ENCODE results near the gene PRAC2. TPM values are rescaled to one million over a fixed set of nuclear protein-coding genes. Genes with fewer than 3 reads are reported as not detected.

Gene PRAC2
- total and polyA plus RNA-seq, 9 donors, result not detected

DNA sequence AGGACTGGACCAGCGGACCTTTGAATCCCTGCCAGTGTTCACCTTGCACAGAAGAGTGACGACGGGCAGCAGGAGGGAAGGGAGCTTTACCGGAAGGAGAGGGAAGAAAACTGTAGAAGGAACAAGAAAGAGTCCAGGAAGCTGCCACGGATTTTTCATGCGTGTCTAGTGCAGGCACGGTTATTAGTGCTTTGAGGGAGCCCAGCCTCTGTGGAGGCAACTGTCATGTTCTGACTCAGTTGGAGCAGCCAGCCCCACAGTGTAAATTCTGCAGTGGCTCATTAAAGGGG lies 12.0 kb downstream of the PRAC2 start:
- Histone ChIP-seq H3K4me3 (ENCODE audit: low read length) (no peak overlapping the region), H3K27me3 (ENCODE audit: control insufficient read depth, insufficient read depth, low read length) (peaks cover 94% of the 10 kb centered on the region), H3K4me1 (ENCODE audit: control insufficient read depth, insufficient read depth, low read length) (peaks cover 15% of the 10 kb centered on the region), H3K9me3 (replicated peaks; ENCODE audit: control insufficient read depth, low read depth, low read length) (no peaks in the 10 kb centered on the region), H3K27ac (ENCODE audit: low read length) (no peak overlapping the region), H3K36me3 (ENCODE audit: control insufficient read depth, insufficient read depth, low read length) (no peaks in the 10 kb centered on the region)
- DNase-seq, result no peak
- 8% methylated on average over 6 of the region's 7 CpGs for WGBS (ENCODE audit: insufficient coverage)

- Histone ChIP-seq H3K36me3 (ENCODE audit: control insufficient read depth, insufficient read depth, low read length) (no peaks in the 10 kb centered on the region), H3K27ac (ENCODE audit: low read length) (no peak overlapping the region), H3K4me1 (ENCODE audit: control insufficient read depth, insufficient read depth, low read length) (peaks cover 15% of the 10 kb centered on the region), H3K27me3 (ENCODE audit: control insufficient read depth, insufficient read depth, low read length) (peaks cover 97% of the 10 kb centered on the region), H3K4me3 (ENCODE audit: low read length) (no peak overlapping the region), H3K9me3 (replicated peaks; ENCODE audit: control insufficient read depth, low read depth, low read length) (no peaks in the 10 kb centered on the region)
- 45% methylated on average over 4 of the region's 4 CpGs for WGBS (ENCODE audit: insufficient coverage)
- DNase-seq, result no peak
These were observed 14.5 kb downstream of the PRAC2 start for GRCh38 chr17:48737330-48738043.

DNA sequence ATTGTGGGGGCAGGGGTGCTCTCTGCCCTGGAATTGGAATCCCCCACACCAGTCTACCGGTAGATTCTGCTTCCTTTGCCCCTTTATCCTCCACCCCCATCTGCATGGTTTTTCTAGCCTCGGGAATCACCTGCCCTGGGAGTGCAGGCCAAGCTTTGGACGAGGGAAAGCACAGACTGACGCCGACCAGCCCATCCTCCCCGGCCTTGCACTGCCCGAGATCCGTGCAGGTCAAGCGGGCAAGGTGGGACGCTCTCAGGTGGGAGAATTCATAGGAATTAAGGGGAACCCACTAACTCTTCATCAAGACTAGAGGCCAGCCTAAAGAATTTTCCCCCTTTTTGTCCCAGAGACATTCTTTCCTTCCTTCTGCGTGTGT lies 15.4 kb downstream of the PRAC2 start:
- DNase-seq, result no peak
- Histone ChIP-seq H3K9me3 (replicated peaks; ENCODE audit: control insufficient read depth, low read depth, low read length) (no peaks in the 10 kb centered on the region), H3K4me1 (ENCODE audit: control insufficient read depth, insufficient read depth, low read length) (peaks cover 8% of the 10 kb centered on the region), H3K27ac (ENCODE audit: low read length) (no peak overlapping the region), H3K27me3 (ENCODE audit: control insufficient read depth, insufficient read depth, low read length) (peaks cover 97% of the 10 kb centered on the region), H3K36me3 (ENCODE audit: control insufficient read depth, insufficient read depth, low read length) (no peaks in the 10 kb centered on the region), H3K4me3 (ENCODE audit: low read length) (no peak overlapping the region)
- 0% methylated on average over 1 of the region's 11 CpGs for WGBS (ENCODE audit: insufficient coverage)

DNA sequence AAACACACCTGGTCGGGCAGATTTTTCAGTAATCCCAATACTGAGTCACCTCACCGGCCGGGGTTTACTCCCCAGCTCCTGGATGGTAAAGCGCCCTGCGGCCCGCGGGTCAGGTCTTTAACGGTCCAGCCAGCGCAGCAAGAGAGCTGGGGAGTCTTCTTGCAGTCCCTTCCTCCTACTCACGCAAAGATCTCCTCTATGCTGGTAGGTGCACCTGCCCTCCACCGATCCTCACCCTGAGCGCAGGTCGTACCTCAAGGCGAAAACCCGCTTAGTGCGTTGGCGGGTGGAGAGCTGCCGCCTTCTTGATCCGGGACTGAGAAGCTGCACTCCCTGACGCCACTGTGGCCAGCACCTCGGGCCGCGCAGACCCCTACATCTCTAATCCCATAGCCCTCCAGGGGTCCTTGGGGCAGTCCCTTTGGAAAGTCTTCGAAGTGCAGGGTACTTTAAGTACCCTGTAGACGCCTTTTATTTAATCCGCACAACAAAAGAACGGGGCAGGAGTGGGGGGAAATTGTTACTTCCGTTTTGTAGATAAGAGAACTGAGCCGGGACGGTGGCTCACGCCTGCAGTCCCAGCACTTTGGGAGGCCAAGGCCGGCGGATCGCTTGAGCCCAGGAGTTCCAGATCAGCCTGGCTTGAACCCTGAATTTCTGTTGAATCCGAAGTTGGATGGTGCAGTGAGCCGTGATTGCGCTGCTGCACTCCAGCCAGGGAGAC lies 16.0 kb downstream of the PRAC2 start:
- peaks cover 7% of the 10 kb centered on the region for H3K4me1 ChIP-seq (ENCODE audit: control insufficient read depth, insufficient read depth, low read length)
- no peaks in the 10 kb centered on the region for H3K36me3 ChIP-seq (ENCODE audit: control insufficient read depth, insufficient read depth, low read length)
- WGBS (ENCODE audit: insufficient coverage), result 4% methylated on average over 25 of the region's 37 CpGs
- no peak for DNase-seq
- no peak overlapping the region for H3K27ac ChIP-seq (ENCODE audit: low read length)
- peaks cover 97% of the 10 kb centered on the region for H3K27me3 ChIP-seq (ENCODE audit: control insufficient read depth, insufficient read depth, low read length)
- H3K4me3 ChIP-seq (ENCODE audit: low read length), result no peak overlapping the region
- H3K9me3 ChIP-seq (replicated peaks; ENCODE audit: control insufficient read depth, low read depth, low read length), result no peaks in the 10 kb centered on the region

DNA sequence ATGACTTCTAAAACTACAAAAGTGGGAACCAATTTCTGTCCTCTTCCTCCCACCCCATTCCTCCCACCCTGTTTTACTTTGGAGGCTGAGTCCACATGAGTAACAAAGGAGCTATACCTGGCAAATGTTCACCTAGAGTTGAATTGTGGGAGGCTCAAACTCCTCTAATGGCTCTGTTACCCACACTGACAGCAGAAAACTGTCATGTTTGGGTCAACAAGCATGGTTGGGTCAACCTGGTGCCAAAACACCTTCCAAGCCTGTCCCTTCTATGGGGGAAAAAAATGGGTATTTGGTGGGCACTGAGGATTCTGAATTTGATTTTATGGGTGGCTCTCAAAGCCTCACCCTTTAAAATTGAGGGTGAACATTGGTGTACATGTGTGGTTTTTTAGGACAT lies 17.6 kb downstream of the PRAC2 start:
- no peak for DNase-seq
- H3K4me3 ChIP-seq (ENCODE audit: low read length), result no peak overlapping the region
- no peak overlapping the region for H3K27ac ChIP-seq (ENCODE audit: low read length)
- H3K27me3 ChIP-seq (ENCODE audit: control insufficient read depth, insufficient read depth, low read length), result peaks cover 97% of the 10 kb centered on the region
- H3K36me3 ChIP-seq (ENCODE audit: control insufficient read depth, insufficient read depth, low read length), result no peaks in the 10 kb centered on the region
- H3K4me1 ChIP-seq (ENCODE audit: control insufficient read depth, insufficient read depth, low read length), result no peaks in the 10 kb centered on the region
- H3K9me3 ChIP-seq (replicated peaks; ENCODE audit: control insufficient read depth, low read depth, low read length), result no peaks in the 10 kb centered on the region

- WGBS (ENCODE audit: insufficient coverage), result 14% methylated on average over 5 of the region's 12 CpGs
- H3K4me3 ChIP-seq (ENCODE audit: low read length), result no peak overlapping the region
- H3K36me3 ChIP-seq (ENCODE audit: control insufficient read depth, insufficient read depth, low read length), result no peaks in the 10 kb centered on the region
- peaks cover 90% of the 10 kb centered on the region for H3K27me3 ChIP-seq (ENCODE audit: control insufficient read depth, insufficient read depth, low read length)
- no peaks in the 10 kb centered on the region for H3K9me3 ChIP-seq (replicated peaks; ENCODE audit: control insufficient read depth, low read depth, low read length)
- H3K4me1 ChIP-seq (ENCODE audit: control insufficient read depth, insufficient read depth, low read length), result peaks cover 4% of the 10 kb centered on the region
- no peak for DNase-seq
- H3K27ac ChIP-seq (ENCODE audit: low read length), result no peak overlapping the region
These were observed 22.6 kb downstream of the PRAC2 start for GRCh38 chr17:48745381-48746275.

DNA sequence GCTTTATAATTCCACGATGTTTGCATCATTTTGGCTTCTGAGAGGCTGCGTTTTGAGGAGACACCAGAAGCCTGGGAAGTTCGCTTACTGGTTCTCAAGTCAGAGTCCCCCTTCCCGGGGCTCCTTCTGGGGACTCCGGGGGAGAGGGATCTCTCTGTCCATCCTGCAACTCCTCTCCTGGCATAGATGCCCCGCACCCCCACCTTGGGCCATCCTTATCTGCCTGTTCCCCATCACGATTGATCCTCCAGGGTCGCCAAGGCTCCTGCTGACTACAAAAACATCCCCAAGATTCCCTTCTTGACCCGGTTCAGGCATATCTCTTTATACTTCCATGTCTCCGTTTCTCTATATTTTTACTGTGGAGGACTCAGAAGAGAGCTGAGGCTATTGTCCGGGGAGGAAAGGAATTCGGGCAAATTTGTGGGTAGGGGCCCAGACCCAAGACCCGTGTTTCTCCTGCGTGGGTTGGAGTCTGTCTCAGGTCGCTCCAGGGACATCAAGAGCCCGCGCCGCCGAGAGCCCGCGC lies 24.0 kb downstream of the PRAC2 start:
- Histone ChIP-seq H3K27ac (ENCODE audit: low read length) (no peak overlapping the region), H3K4me1 (ENCODE audit: control insufficient read depth, insufficient read depth, low read length) (peaks cover 4% of the 10 kb centered on the region), H3K36me3 (ENCODE audit: control insufficient read depth, insufficient read depth, low read length) (no peaks in the 10 kb centered on the region), H3K27me3 (ENCODE audit: control insufficient read depth, insufficient read depth, low read length) (peaks cover 90% of the 10 kb centered on the region), H3K4me3 (ENCODE audit: low read length) (no peak overlapping the region), H3K9me3 (replicated peaks; ENCODE audit: control insufficient read depth, low read depth, low read length) (no peaks in the 10 kb centered on the region)
- DNase-seq, result no peak
- under 1% methylated on average over 16 of the region's 21 CpGs for WGBS (ENCODE audit: insufficient coverage)

DNA sequence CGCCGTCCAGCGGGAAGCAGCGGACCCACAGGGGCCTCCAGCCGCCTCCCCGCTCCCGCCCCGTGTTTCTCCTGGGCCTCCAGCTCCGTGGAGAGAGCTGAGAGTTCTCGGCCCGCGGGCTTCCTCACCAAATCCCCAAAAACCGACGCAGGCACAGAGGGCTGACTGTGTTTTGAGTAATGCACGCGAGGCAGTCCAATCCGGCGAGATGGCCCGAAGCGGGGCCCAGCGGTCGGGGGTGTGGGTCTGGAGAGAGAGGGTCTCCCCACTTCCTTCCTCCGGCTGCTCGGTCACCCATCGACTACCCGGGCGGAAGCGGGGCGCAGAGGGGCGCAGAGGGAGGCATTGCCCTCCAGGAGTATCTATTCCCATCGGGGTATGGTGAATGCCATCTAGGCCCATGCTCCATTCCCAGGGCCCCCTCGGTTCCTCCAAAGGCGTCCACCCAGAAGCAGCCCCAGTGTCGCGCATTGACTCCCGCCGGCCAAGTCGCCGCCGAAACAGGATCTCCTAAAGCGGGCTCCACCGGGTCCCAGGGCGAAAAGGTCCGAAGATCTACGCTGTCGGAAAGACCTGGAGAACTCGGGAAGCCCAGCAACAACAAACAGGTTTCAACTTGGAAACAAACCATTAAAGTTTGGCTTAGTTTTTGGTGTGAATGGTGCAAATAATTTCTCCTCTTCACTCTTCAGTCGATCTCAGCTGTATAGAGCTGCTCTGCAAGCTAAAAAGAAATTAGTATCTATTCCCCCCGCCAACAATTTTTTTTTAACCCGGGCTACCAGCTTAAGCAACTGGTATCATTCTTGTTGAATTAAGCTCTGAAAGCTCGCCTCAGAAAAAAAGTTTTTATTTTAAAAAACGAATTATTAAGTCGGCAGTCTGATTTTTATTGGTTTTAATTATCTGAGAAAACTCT lies 24.7 kb downstream of the PRAC2 start:
- no peak for DNase-seq
- peaks cover 4% of the 10 kb centered on the region for H3K4me1 ChIP-seq (ENCODE audit: control insufficient read depth, insufficient read depth, low read length)
- H3K27me3 ChIP-seq (ENCODE audit: control insufficient read depth, insufficient read depth, low read length), result peaks cover 92% of the 10 kb centered on the region
- no peak overlapping the region for H3K27ac ChIP-seq (ENCODE audit: low read length)
- no peak overlapping the region for H3K4me3 ChIP-seq (ENCODE audit: low read length)
- H3K36me3 ChIP-seq (ENCODE audit: control insufficient read depth, insufficient read depth, low read length), result no peaks in the 10 kb centered on the region
- H3K9me3 ChIP-seq (replicated peaks; ENCODE audit: control insufficient read depth, low read depth, low read length), result no peaks in the 10 kb centered on the region
- 3% methylated on average over 22 of the region's 53 CpGs for WGBS (ENCODE audit: insufficient coverage)

DNA sequence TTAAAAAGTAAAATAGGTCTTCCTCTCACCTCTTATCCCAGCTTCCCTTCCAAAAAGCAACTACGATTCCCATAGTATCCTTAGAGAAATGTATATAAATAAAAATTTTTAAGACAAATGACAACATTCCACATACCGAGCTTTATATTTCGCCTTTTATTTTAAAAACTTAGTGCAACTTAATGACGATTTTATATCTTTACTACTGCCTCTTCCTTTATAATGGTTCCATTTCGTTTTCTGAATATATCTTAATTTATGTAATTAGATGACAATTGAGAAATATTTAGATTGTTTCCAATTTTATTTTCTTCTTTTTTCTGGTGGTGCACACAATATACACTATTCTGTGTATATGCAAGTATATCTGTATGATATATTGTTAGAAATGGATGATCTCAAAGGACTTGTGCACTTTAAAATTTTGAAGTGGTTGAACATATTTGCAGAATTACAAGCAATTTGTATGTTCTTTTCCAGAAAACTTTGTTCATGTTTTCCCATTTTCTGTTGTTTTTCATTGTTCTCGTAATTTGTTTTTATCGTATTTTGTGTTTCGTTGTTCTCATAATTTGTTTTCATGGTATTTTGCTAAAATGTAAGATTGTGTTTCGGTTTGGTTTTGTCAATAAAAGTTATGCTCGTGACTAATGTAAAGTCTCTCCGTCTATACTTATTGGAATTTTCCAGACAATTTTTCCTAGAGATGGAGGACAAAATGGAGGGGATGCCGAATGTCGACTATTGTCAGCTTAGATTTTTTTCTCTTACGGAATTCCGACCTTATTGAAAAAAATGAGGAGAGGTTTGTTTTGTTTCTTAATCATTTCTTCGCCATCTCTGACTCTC lies 26.0 kb downstream of the PRAC2 start:
- Histone ChIP-seq H3K4me3 (ENCODE audit: low read length) (no peak overlapping the region), H3K4me1 (ENCODE audit: control insufficient read depth, insufficient read depth, low read length) (peaks cover 4% of the 10 kb centered on the region), H3K36me3 (ENCODE audit: control insufficient read depth, insufficient read depth, low read length) (no peaks in the 10 kb centered on the region), H3K27me3 (ENCODE audit: control insufficient read depth, insufficient read depth, low read length) (peaks cover 92% of the 10 kb centered on the region), H3K27ac (ENCODE audit: low read length) (no peak overlapping the region), H3K9me3 (replicated peaks; ENCODE audit: control insufficient read depth, low read depth, low read length) (no peaks in the 10 kb centered on the region)
- DNase-seq, result no peak
- WGBS (ENCODE audit: insufficient coverage), result no CpG with 5 or more reads among the region's 16 CpGs
